Mesenchymal stem cell (in vitro differentiated cells and primary cell): Measurements from ENCODE around the gene ARHGAP6.

Experiments
- DNase-seq: peaks from one replicate; pipeline ENCODE4 v3.0.0-alpha.2; 2013
- H2AFZ ChIP-seq: one replicate; pipeline ENCODE4 v1.6.1; 2013; ENCODE audit warnings: low read depth, mild to moderate bottlenecking, control low read depth, inconsistent platforms, low read length, moderate library complexity
- H2AK5ac ChIP-seq: 2 replicates; pipeline ENCODE4 v1.6.1; 2013; ENCODE audit warnings: low read length, moderate library complexity, mild to moderate bottlenecking, inconsistent platforms; ENCODE audit not compliant: severe bottlenecking
- H2BK120ac ChIP-seq: one replicate; pipeline ENCODE4 v1.6.1; 2013; ENCODE audit warnings: low read depth, mild to moderate bottlenecking, inconsistent platforms, low read length, moderate library complexity
- H2BK12ac ChIP-seq, 2 experiments: one replicate each; pipeline ENCODE4 v1.6.1; 2013; ENCODE audit warnings: inconsistent platforms in 2 of 2, low read length in 2 of 2, mild to moderate bottlenecking in 2 of 2, moderate library complexity in 2 of 2, control low read depth in 1 of 2
- H2BK15ac ChIP-seq: one replicate; pipeline ENCODE4 v1.6.1; 2013; ENCODE audit warnings: mild to moderate bottlenecking, low read depth, inconsistent platforms; ENCODE audit not compliant: poor library complexity, severe bottlenecking
- H2BK5ac ChIP-seq: 2 replicates; pipeline ENCODE4 v1.6.1; 2013; ENCODE audit warnings: low read depth, mild to moderate bottlenecking, low read length, control low read depth, inconsistent platforms; ENCODE audit not compliant: poor library complexity, severe bottlenecking
- H3K14ac ChIP-seq, 2 experiments: one replicate each; pipeline ENCODE4 v1.6.1; 2013; ENCODE audit warnings: inconsistent platforms in 2 of 2, low read length in 2 of 2, control low read depth in 1 of 2, mild to moderate bottlenecking in 1 of 2, moderate library complexity in 1 of 2
- H3K18ac ChIP-seq, 2 experiments: one replicate each; pipeline ENCODE4 v1.6.1; 2013; ENCODE audit warnings: inconsistent platforms in 2 of 2, low read length in 2 of 2, control low read depth in 1 of 2, low read depth in 1 of 2, mild to moderate bottlenecking in 1 of 2
- H3K23ac ChIP-seq, 2 experiments: one replicate each; pipeline ENCODE4 v1.6.1; 2013; ENCODE audit warnings: inconsistent platforms in 2 of 2, low read length in 2 of 2, mild to moderate bottlenecking in 2 of 2, moderate library complexity in 2 of 2, control low read depth in 1 of 2
- H3K27ac ChIP-seq: 2 replicates; pipeline ENCODE4 v1.5.1; 2013; ENCODE audit warnings: mild to moderate bottlenecking, moderate library complexity, low read length, control low read depth, inconsistent platforms; ENCODE audit not compliant: poor library complexity, severe bottlenecking
- H3K27me3 ChIP-seq, 2 experiments: 2 replicates each; pipeline versions ENCODE4 v1.6.1 to v1.7.0; 2013; ENCODE audit warnings: low read length in 2 of 2, mild to moderate bottlenecking in 2 of 2, moderate library complexity in 2 of 2, control low read depth in 1 of 2, inconsistent platforms in 1 of 2; ENCODE audit not compliant: control insufficient read depth in 1 of 2, insufficient read depth in 1 of 2
- H3K36me3 ChIP-seq, 2 experiments: 2 replicates each; pipeline versions ENCODE4 v1.6.1 to v1.7.0; 2013; ENCODE audit warnings: low read length in 2 of 2, control low read depth in 1 of 2, inconsistent platforms in 1 of 2, low read depth in 1 of 2, mild to moderate bottlenecking in 1 of 2; ENCODE audit not compliant: insufficient read depth in 2 of 2, control insufficient read depth in 1 of 2
- H3K4ac ChIP-seq, 2 experiments: one replicate each; pipeline ENCODE4 v1.6.1; 2013; ENCODE audit warnings: inconsistent platforms in 2 of 2, low read length in 2 of 2, mild to moderate bottlenecking in 2 of 2, moderate library complexity in 2 of 2, control low read depth in 1 of 2, low read depth in 1 of 2
- H3K4me1 ChIP-seq: 2 replicates; pipeline ENCODE4 v1.6.1; 2013; ENCODE audit warnings: low read depth, low read length, control low read depth; ENCODE audit not compliant: control insufficient read depth, insufficient read depth
- H3K4me2 ChIP-seq: 2 replicates; pipeline ENCODE4 v1.6.1; 2013; ENCODE audit warnings: low read length, mild to moderate bottlenecking, inconsistent platforms; ENCODE audit not compliant: poor library complexity, severe bottlenecking
- H3K4me3 ChIP-seq, 2 experiments: 2 replicates each; pipeline versions ENCODE4 v1.5.1 to v1.7.0; 2013; ENCODE audit warnings: low read length in 2 of 2, mild to moderate bottlenecking in 2 of 2, control low read depth in 1 of 2, low read depth in 1 of 2; ENCODE audit not compliant: insufficient read depth in 1 of 2
- H3K79me1 ChIP-seq: replicated peaks from 2 replicates; pipeline ENCODE4 v1.6.1; 2013; ENCODE audit warnings: mild to moderate bottlenecking, control low read depth, low read length, inconsistent platforms; ENCODE audit not compliant: poor library complexity, severe bottlenecking
- H3K9ac ChIP-seq: 2 replicates; pipeline ENCODE4 v1.7.0; 2013; ENCODE audit warnings: mild to moderate bottlenecking, low read length, moderate library complexity
- H3K9me3 ChIP-seq: 2 replicates; pipeline ENCODE4 v1.7.0; 2013; ENCODE audit warnings: mild to moderate bottlenecking, low read length; ENCODE audit not compliant: control insufficient read depth
- H4K8ac ChIP-seq: one replicate; pipeline ENCODE4 v1.6.1; 2013; ENCODE audit warnings: inconsistent platforms, mild to moderate bottlenecking, low read length, moderate library complexity
- H4K91ac ChIP-seq: one replicate; pipeline ENCODE4 v1.6.1; 2013; ENCODE audit warnings: mild to moderate bottlenecking, low read length, inconsistent platforms
- WGBS: methylation state at CpG from one replicate; pipeline ENCODE4 v1.1.7; 2013; ENCODE audit warnings: mixed read lengths; 5-methylcytosine and 5-hydroxymethylcytosine counted together

ARHGAP6 gene

DNA sequence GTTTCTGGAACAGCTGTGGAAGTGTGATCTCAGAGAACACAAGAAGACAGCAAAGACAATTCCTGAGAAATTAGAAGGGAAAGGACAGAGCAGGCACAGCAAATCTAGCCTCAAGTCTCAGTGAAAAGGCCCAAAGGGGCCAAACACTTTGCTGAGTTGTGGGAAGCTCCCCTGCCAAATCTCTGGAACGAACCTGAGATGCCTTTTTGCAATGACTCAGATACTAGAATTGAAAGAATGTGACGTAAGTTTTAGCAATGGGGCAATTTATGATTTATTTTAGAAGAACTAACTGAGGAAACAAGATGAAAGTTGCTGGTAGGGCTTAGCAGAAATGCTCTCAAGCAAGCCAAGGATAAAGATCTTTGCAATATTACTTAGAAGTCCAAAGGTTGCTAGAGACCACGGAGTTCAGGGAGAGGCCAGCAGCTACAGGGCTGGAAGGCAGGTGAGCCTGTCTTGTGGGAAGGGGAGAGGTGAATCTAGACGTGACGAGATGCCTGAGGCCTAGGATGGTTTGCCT is 279.7 kb downstream of the ARHGAP6 start:
- peak; percentile 44 for DNase-seq
- no peak overlapping the region for H3K23ac ChIP-seq
- no peak overlapping the region for H3K4me2 ChIP-seq
- H3K4me1 ChIP-seq = peaks cover 2% of the 10 kb centered on the region
- no peak overlapping the region for H2BK120ac ChIP-seq
- peak overlapping the region in 1 of 2 experiments; percentile 52 for H3K18ac ChIP-seq
- H4K91ac ChIP-seq = no peak overlapping the region
- H4K8ac ChIP-seq = no peak overlapping the region
- no peak overlapping the region for H3K14ac ChIP-seq
- H2BK12ac ChIP-seq = peak overlapping the region in 1 of 2 experiments; percentile 52
- no peak overlapping the region for H2AFZ ChIP-seq
- no peaks in the 10 kb centered on the region for H3K9me3 ChIP-seq
- peak overlapping the region; percentile 40 for H3K9ac ChIP-seq
- H3K4ac ChIP-seq = peak overlapping the region in 1 of 2 experiments; percentile 61
- no peak overlapping the region for H3K4me3 ChIP-seq
- no peak overlapping the region for H2AK5ac ChIP-seq
- no peak overlapping the region for H3K27ac ChIP-seq
- H2BK15ac ChIP-seq = no peak overlapping the region
- 54% methylated on average over 5 of the region's 5 CpGs for WGBS
- no peak overlapping the region for H2BK5ac ChIP-seq
- H3K36me3 ChIP-seq = no peaks in the 10 kb centered on the region
- no peaks in the 10 kb centered on the region for H3K27me3 ChIP-seq
- H3K79me1 ChIP-seq = no peaks in the 10 kb centered on the region

DNA sequence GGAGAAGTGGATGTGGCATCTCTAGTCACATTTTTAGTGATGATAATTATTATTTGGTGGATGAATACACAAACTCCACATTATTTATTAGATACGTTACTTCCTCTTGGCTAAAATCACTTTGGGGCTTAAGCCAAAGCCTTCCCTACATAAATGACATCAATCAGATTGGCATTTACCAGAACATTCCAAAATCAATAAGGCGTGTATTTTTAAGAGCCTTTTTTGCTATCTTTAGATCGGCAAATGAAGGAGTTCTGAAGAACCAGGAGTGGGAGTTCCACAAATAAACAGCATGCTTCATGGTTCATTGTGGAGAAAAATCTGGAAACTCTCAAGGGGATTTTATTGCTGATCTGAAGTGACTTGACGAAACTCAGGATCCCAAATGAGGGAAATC is 282.8 kb downstream of the ARHGAP6 start:
- Histone ChIP-seq H4K8ac (no peak overlapping the region), H2AK5ac (no peak overlapping the region), H3K23ac (no peak overlapping the region), H3K9ac (peak overlapping the region; percentile 22), H3K36me3 (no peaks in the 10 kb centered on the region), H3K18ac (no peak overlapping the region), H3K27ac (no peak overlapping the region), H3K4ac (no peak overlapping the region), H2BK15ac (no peak overlapping the region), H2AFZ (no peak overlapping the region), H3K4me1 (peaks cover 2% of the 10 kb centered on the region), H3K4me3 (no peak overlapping the region), H2BK12ac (no peak overlapping the region), H3K79me1 (peaks cover 2% of the 10 kb centered on the region), H3K14ac (no peak overlapping the region), H2BK5ac (no peak overlapping the region), H3K4me2 (no peak overlapping the region), H4K91ac (no peak overlapping the region), H3K27me3 (no peaks in the 10 kb centered on the region), H3K9me3 (no peaks in the 10 kb centered on the region), H2BK120ac (no peak overlapping the region)
- WGBS = 39% methylated on average over 4 of the region's 4 CpGs
- no peak for DNase-seq

DNA sequence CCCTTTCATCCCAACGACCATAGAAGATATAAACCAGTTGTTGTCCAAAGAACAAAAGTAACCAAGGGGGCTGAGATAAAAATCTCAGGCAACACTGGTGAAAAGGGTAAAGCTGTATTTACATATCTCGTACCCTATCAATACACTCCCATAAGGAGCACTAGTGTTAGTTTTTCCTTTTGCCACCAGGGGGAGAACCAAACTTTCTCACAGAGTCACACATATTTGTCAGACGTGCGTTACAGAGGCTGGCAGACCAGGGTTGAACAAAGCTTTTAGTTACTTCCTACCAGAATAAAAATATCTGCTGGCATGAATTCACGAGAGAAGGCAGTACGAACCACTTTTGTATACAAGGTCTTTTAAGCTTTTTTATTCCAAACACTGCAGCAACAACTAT is 284.3 kb downstream of the ARHGAP6 start:
- H2AFZ ChIP-seq = no peak overlapping the region
- H3K4me3 ChIP-seq = no peak overlapping the region
- no peak overlapping the region for H3K23ac ChIP-seq
- H2BK15ac ChIP-seq = no peak overlapping the region
- H3K4ac ChIP-seq = no peak overlapping the region
- 11% methylated on average over 5 of the region's 6 CpGs for WGBS
- H3K27me3 ChIP-seq = no peaks in the 10 kb centered on the region
- no peak overlapping the region for H4K8ac ChIP-seq
- no peak overlapping the region for H2BK12ac ChIP-seq
- no peak overlapping the region for H3K4me2 ChIP-seq
- H3K27ac ChIP-seq = no peak overlapping the region
- H2BK5ac ChIP-seq = no peak overlapping the region
- no peaks in the 10 kb centered on the region for H3K36me3 ChIP-seq
- peaks cover 2% of the 10 kb centered on the region for H3K4me1 ChIP-seq
- H3K14ac ChIP-seq = no peak overlapping the region
- no peak overlapping the region for H2AK5ac ChIP-seq
- DNase-seq = peak; percentile 66
- peaks cover 2% of the 10 kb centered on the region for H3K79me1 ChIP-seq
- H4K91ac ChIP-seq = no peak overlapping the region
- no peaks in the 10 kb centered on the region for H3K9me3 ChIP-seq
- H3K9ac ChIP-seq = peak overlapping the region; percentile 76
- H3K18ac ChIP-seq = no peak overlapping the region
- H2BK120ac ChIP-seq = no peak overlapping the region

- DNase-seq = peak; percentile 53
- Histone ChIP-seq H3K36me3 (no peaks in the 10 kb centered on the region), H3K4me1 (no peaks in the 10 kb centered on the region), H3K4ac (no peak overlapping the region), H2BK5ac (no peak overlapping the region), H3K27ac (no peak overlapping the region), H4K8ac (no peak overlapping the region), H3K14ac (no peak overlapping the region), H3K23ac (no peak overlapping the region), H3K9me3 (no peaks in the 10 kb centered on the region), H3K9ac (peak overlapping the region; percentile 76), H2AK5ac (no peak overlapping the region), H3K79me1 (peaks cover 2% of the 10 kb centered on the region), H3K18ac (peak overlapping the region in 1 of 2 experiments; percentile 38), H4K91ac (no peak overlapping the region), H2BK12ac (no peak overlapping the region), H3K4me2 (no peak overlapping the region), H3K4me3 (peak overlapping the region in 1 of 2 experiments; percentile 48), H3K27me3 (no peaks in the 10 kb centered on the region), H2AFZ (no peak overlapping the region), H2BK15ac (no peak overlapping the region), H2BK120ac (no peak overlapping the region)
- WGBS = 71% methylated on average over 8 of the region's 10 CpGs
Measured at GRCh38 chrX:11380187-11380844, 285.4 kb downstream of the ARHGAP6 start.
